ENCODE results near the gene FOXP3.

FOXP3 gene

GRCh38 chrX:49243166-49243565 lies 21.3 kb downstream of the FOXP3 start:
- Histone ChIP-seq H3K4me1 (no peaks in the 10 kb centered on the region), H3K36me3 (no peaks in the 10 kb centered on the region; the same call in 1 of the 2 replicates), H3K4me3 (ENCODE audit: low read depth, low read length) (no peak overlapping the region), H3K9me3 (no peaks in the 10 kb centered on the region), H3K27me3 (no peaks in the 10 kb centered on the region)
- DNase-seq = no peak
- no peak for TF ChIP-seq CTCF (IDR thresholded peaks at IDR 0.05; ENCODE audit: low read depth, low read length)

DNA sequence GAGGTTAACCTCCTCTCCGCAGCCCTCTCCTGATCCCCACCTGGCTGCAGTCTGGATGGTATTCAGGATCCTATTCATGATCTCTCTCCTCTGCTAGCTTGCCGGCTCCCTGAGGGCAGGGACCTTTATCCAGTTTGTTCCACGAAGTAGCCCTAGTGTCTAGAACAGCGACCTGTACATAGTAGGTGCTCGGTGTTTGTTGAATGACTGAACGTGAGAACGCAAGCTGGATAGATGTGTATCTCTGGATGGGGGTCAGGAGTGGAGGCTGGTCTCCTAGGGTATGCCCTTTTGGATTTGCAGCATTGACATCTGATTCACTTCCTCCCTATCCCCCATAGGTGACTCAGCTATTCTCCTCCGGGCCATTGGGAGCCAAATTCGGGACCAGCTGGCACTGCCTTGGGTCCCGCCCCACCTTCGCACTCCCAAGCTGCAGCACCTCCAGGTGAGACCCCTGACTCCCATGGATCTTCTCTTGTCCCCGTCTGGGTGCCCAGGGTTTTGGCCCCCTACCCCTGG lies 21.9 kb downstream of the FOXP3 start:
- Histone ChIP-seq H3K27me3 (no peaks in the 10 kb centered on the region), H3K9me3 (no peaks in the 10 kb centered on the region), H3K4me3 (ENCODE audit: low read depth, low read length) (no peak overlapping the region), H3K4me1 (no peaks in the 10 kb centered on the region), H3K36me3 (no peaks in the 10 kb centered on the region; the same call in 1 of the 2 replicates)
- no peak for TF ChIP-seq CTCF (IDR thresholded peaks at IDR 0.05; ENCODE audit: low read depth, low read length)
- DNase-seq = no peak

- Histone ChIP-seq H3K9me3 (no peaks in the 10 kb centered on the region), H3K4me3 (ENCODE audit: low read depth, low read length) (no peak overlapping the region), H3K27me3 (no peaks in the 10 kb centered on the region), H3K4me1 (no peaks in the 10 kb centered on the region), H3K36me3 (no peaks in the 10 kb centered on the region; the same call in 1 of the 2 replicates)
- DNase-seq = no peak
- TF ChIP-seq CTCF (IDR thresholded peaks at IDR 0.05; ENCODE audit: low read depth, low read length) = no peak
Measured at GRCh38 chrX:49238735-49239134, 25.8 kb downstream of the FOXP3 start.

GRCh38 chrX:49237060-49237459 lies 27.4 kb downstream of the FOXP3 start:
- no peak for TF ChIP-seq CTCF (IDR thresholded peaks at IDR 0.05; ENCODE audit: low read depth, low read length)
- Histone ChIP-seq H3K4me1 (no peaks in the 10 kb centered on the region), H3K4me3 (ENCODE audit: low read depth, low read length) (no peak overlapping the region), H3K27me3 (no peaks in the 10 kb centered on the region), H3K9me3 (no peaks in the 10 kb centered on the region), H3K36me3 (no peaks in the 10 kb centered on the region)
- no peak for DNase-seq

GRCh38 chrX:49233887-49234555 lies 30.5 kb downstream of the FOXP3 start:
- no peak for DNase-seq
- H3K36me3 ChIP-seq = no peaks in the 10 kb centered on the region
- H3K4me1 ChIP-seq = no peaks in the 10 kb centered on the region
- no peak overlapping the region for H3K4me3 ChIP-seq (ENCODE audit: low read depth, low read length)
- H3K9me3 ChIP-seq = no peaks in the 10 kb centered on the region
- H3K27me3 ChIP-seq = no peaks in the 10 kb centered on the region
- TF ChIP-seq CTCF (IDR thresholded peaks at IDR 0.05; ENCODE audit: low read depth, low read length) = no peak

GRCh38 chrX:49233176-49233575 lies 31.3 kb downstream of the FOXP3 start, which contains the start of gene CACNA1F:
CACNA1F (minus strand) TSS chrX:49233340; CDS start chrX:49233309, 31 bp downstream.
- no peak for DNase-seq
- H3K27me3 ChIP-seq = no peaks in the 10 kb centered on the region
- no peaks in the 10 kb centered on the region for H3K4me1 ChIP-seq
- H3K4me3 ChIP-seq (ENCODE audit: low read depth, low read length) = no peak within 1 kb of the TSS
- no peaks in the 10 kb centered on the region for H3K36me3 ChIP-seq
- TF ChIP-seq CTCF (IDR thresholded peaks at IDR 0.05; ENCODE audit: low read depth, low read length) = no peak
- no peaks in the 10 kb centered on the region for H3K9me3 ChIP-seq
